Measurements from ENCODE around the gene ANKLE2. TPM values are rescaled to one million over a fixed set of nuclear protein-coding genes. Genes with fewer than 3 reads are reported as not detected.

The ANKLE2 gene
- polyA plus RNA-seq, 1 of the 3 experiments (the other 2 are of a cell fraction): 55.1 TPM

DNA sequence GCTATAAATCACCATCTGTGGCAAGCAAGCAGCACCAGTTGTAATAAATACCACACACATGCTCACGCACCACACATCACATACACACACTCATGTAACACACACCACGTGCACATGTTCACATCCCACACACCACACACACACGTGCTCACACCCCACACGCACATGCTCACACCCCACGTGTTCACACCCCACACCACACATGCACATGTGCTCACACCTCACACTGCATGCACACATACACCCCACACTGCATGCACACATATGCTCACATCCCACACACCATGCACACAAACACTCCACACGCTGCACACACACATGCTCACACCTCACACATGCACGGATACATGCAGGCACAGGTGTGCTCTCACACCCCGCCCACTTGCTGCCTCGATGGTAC lies 22.9 kb upstream of the ANKLE2 start:
- Histone ChIP-seq H4K20me1 (ENCODE audit: insufficient read depth) (peaks cover 26% of the 10 kb centered on the region), H3K4me3 (ENCODE audit: low read depth in 2 of 2, low read length in 1 of 2) (no peak overlapping the region), H3K4me1 (ENCODE audit: control insufficient read depth in 1 of 2, insufficient read depth in 2 of 2, low read depth in 1 of 2, low read length in 1 of 2) (no peaks in the 10 kb centered on the region), H3K4me2 (no peak overlapping the region), H3K27ac (ENCODE audit: low read depth in 2 of 2, low read length in 1 of 2) (no peak overlapping the region), H3K9ac (no peak overlapping the region), H3K9me2 (no peaks in the 10 kb centered on the region), H3K27me3 (ENCODE audit: insufficient read depth) (no peaks in the 10 kb centered on the region), H3F3A (replicated peaks; ENCODE audit: insufficient read depth) (no peaks in the 10 kb centered on the region), H2AFZ (ENCODE audit: low read depth) (no peak overlapping the region), H3K9me3 (no peaks in the 10 kb centered on the region), H3K79me2 (ENCODE audit: insufficient read depth) (peaks cover 9% of the 10 kb centered on the region; the same call in 1 of the 2 replicates), H3K36me3 (replicated peaks in 1 of 2; ENCODE audit: control insufficient read depth in 1 of 2, insufficient read depth in 2 of 2, low read length in 1 of 2) (peaks cover 30 to 64% of the 10 kb centered on the region in 2 experiments)
- no peak for TF ChIP-seq JUND (IDR thresholded peaks at IDR 0.05)
- DNase-seq: no peak
- 94% methylated on average over 9 of the region's 9 CpGs for WGBS (ENCODE audit: low lambda C conversion rate)
- POLR2A ChIA-PET: interaction anchor here (0.5 to 0.6 kb wide), 2 partner anchors 18 to 399 kb away, joined by 3 read pairs; no protein-coding TSS in a partner anchor
- CTCF ChIA-PET: no interaction called here

- H3K27me3 ChIP-seq (ENCODE audit: insufficient read depth): no peaks in the 10 kb centered on the region
- H3F3A ChIP-seq (replicated peaks; ENCODE audit: insufficient read depth): no peaks in the 10 kb centered on the region
- H3K9me2 ChIP-seq: no peaks in the 10 kb centered on the region
- peaks cover 9% of the 10 kb centered on the region; the same call in 1 of the 2 replicates for H3K79me2 ChIP-seq (ENCODE audit: insufficient read depth)
- H3K27ac ChIP-seq (ENCODE audit: low read depth in 2 of 2, low read length in 1 of 2): no peak overlapping the region
- H3K4me2 ChIP-seq: no peak overlapping the region
- H3K9me3 ChIP-seq: no peaks in the 10 kb centered on the region
- POLR2A ChIA-PET: interaction anchor here (0.5 to 0.6 kb wide), 2 partner anchors 17 to 400 kb away, joined by 3 read pairs; no protein-coding TSS in a partner anchor
- WGBS (ENCODE audit: low lambda C conversion rate): 89% methylated on average over 19 of the region's 22 CpGs
- H3K4me3 ChIP-seq (ENCODE audit: low read depth in 2 of 2, low read length in 1 of 2): no peak overlapping the region
- no peak for TF ChIP-seq CHD2 (IDR thresholded peaks at IDR 0.05; ENCODE audit: low read length, partially characterized antibody)
- TF ChIP-seq FOXJ3 (CRISPR knock-in tag; IDR thresholded peaks at IDR 0.05): no peak
- TF ChIP-seq TAF1 (IDR thresholded peaks at IDR 0.05; ENCODE audit: borderline replicate concordance, low read depth, low read length): no peak
- no peak for TF ChIP-seq NFIC (IDR thresholded peaks at IDR 0.05; ENCODE audit: borderline replicate concordance)
- no peak for TF ChIP-seq RXRA (IDR thresholded peaks at IDR 0.05; ENCODE audit: borderline replicate concordance, low read depth)
- TF ChIP-seq, protein P1, sequence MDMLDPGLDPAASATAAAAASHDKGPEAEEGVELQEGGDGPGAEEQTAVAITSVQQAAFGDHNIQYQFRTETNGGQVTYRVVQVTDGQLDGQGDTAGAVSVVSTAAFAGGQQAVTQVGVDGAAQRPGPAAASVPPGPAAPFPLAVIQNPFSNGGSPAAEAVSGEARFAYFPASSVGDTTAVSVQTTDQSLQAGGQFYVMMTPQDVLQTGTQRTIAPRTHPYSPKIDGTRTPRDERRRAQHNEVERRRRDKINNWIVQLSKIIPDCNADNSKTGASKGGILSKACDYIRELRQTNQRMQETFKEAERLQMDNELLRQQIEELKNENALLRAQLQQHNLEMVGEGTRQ (IDR thresholded peaks at IDR 0.05; ENCODE audit: borderline replicate concordance, low read depth, low read length): no peak
- no peak for TF ChIP-seq EZH2phosphoT487 (IDR thresholded peaks at IDR 0.05; ENCODE audit: borderline replicate concordance, low read depth)
- TF ChIP-seq RCOR1 (IDR thresholded peaks at IDR 0.05; ENCODE audit: low read length): no peak
- no peak for TF ChIP-seq NRF1 (IDR thresholded peaks at IDR 0.05; ENCODE audit: low read depth, low read length)
- no peak for TF ChIP-seq SMC3 (IDR thresholded peaks at IDR 0.05; ENCODE audit: low read depth, low read length)
- TF ChIP-seq RFX5 (IDR thresholded peaks at IDR 0.05; ENCODE audit: low read length): no peak
- TF ChIP-seq MEF2A (IDR thresholded peaks at IDR 0.05; ENCODE audit: borderline replicate concordance, low read depth): no peak
- TF ChIP-seq EP300 (IDR thresholded peaks at IDR 0.05; ENCODE audit: borderline replicate concordance in 1 of 2, low read depth in 1 of 2, low read length in 1 of 2): no peak
- TF ChIP-seq, protein P2, sequence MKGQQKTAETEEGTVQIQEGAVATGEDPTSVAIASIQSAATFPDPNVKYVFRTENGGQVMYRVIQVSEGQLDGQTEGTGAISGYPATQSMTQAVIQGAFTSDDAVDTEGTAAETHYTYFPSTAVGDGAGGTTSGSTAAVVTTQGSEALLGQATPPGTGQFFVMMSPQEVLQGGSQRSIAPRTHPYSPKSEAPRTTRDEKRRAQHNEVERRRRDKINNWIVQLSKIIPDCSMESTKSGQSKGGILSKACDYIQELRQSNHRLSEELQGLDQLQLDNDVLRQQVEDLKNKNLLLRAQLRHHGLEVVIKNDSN (IDR thresholded peaks at IDR 0.05; ENCODE audit: borderline replicate concordance, low read depth): no peak
- TF ChIP-seq ZBTB33 (IDR thresholded peaks at IDR 0.05; ENCODE audit: borderline replicate concordance, low read depth): no peak
- TF ChIP-seq, protein P3, sequence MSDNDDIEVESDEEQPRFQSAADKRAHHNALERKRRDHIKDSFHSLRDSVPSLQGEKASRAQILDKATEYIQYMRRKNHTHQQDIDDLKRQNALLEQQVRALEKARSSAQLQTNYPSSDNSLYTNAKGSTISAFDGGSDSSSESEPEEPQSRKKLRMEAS (IDR thresholded peaks at IDR 0.05; ENCODE audit: low read depth): no peak
- TF ChIP-seq YY1 (IDR thresholded peaks at IDR 0.05; ENCODE audit: low read depth): no peak
- TF ChIP-seq CTCF (IDR thresholded peaks at IDR 0.05): no peak
- no peak for TF ChIP-seq MXI1 (IDR thresholded peaks at IDR 0.05; ENCODE audit: low read depth, low read length)
- TF ChIP-seq ELF1 (IDR thresholded peaks at IDR 0.05): no peak
- DNase-seq: no peak
- no peak overlapping the region for H2AFZ ChIP-seq (ENCODE audit: low read depth)
- CTCF ChIA-PET: no interaction called here
- H3K36me3 ChIP-seq (replicated peaks in 1 of 2; ENCODE audit: control insufficient read depth in 1 of 2, insufficient read depth in 2 of 2, low read length in 1 of 2): peaks cover 30 to 63% of the 10 kb centered on the region in 2 experiments
- no peak overlapping the region for H3K9ac ChIP-seq
- peaks cover 25% of the 10 kb centered on the region for H4K20me1 ChIP-seq (ENCODE audit: insufficient read depth)
- H3K4me1 ChIP-seq (ENCODE audit: control insufficient read depth in 1 of 2, insufficient read depth in 2 of 2, low read depth in 1 of 2, low read length in 1 of 2): no peaks in the 10 kb centered on the region
These were observed 22.4 kb upstream of the ANKLE2 start for GRCh38 chr12:132783917-132784531.

Data from SK-N-SH (cell line).